Mesenchymal stem cell (in vitro differentiated cells and primary cell): ENCODE data around the gene SEC61A1. TPM values are rescaled to one million over a fixed set of nuclear protein-coding genes. Genes with fewer than 3 reads are reported as not detected.

Source experiments
- small RNA-seq: library from polyadenylated mRNA; stranded (forward); fragments of <200 nt; extraction: miRNeasy Mini kit (QIAGEN cat#:217004); gene quantifications from one replicate; pipeline ENCODE3, GENCODE V24; 2013; ENCODE audit warnings: low read depth

SEC61A1 gene

Small RNA genes lying within 50 kb of the gene (small RNA-seq; reads per million reads assigned to genes)
- not detected for gene RNU2-37P
